NT2/D1 (cell line): Measurements from ENCODE around the gene ABHD18.

Source experiments
- YY1 ChIP-seq: IDR thresholded peaks from 2 replicates; pipeline ENCODE4 v1.6.1; 2011; ENCODE audit not compliant: insufficient read length, insufficient read depth
- ZNF274 ChIP-seq: IDR thresholded peaks from 2 replicates; pipeline ENCODE4 v1.6.1; 2011; ENCODE audit warnings: mild to moderate bottlenecking, low read depth, low read length

DNA sequence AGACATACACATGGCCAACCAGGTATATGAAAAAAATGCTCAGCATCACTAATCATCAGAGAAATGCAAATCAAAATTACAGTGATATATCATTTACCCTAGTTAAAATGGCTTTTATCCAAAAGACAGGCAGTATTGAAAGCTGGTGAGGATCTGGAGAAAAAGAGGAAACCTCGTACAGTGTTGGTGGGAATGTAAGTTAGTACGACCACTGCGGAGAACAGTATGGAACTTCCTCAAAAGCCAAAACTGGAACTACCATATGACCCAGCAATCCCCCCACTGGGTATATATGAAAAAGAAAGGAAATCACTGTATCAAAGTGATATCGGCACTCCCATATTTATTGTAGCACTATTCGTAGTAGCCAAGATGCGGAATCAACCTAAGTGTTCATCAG lies 23.4 kb downstream of the ABHD18 start:
- no peak for TF ChIP-seq ZNF274
- TF ChIP-seq YY1: no peak
